Stimulated activated CD8-positive, alpha-beta memory T cell treated with anti-CD3 and anti-CD28 coated beads, Interleukin-12 subunit alpha, Interleukin-12 subunit beta, amount 100 ng/mL, for 4 hours (primary cell): ENCODE measurements around the gene SLC12A4.
"Not testable (repeated sequence)": the region's sequence is repeated elsewhere in the genome, so short reads cannot be mapped to it uniquely, and the experiment has no call there.

Experiments used
- DNase-seq: peaks from one replicate; pipeline ENCODE4 v3.0.0-alpha.2; 2020; ENCODE audit warnings: low read depth

Gene SLC12A4

DNA sequence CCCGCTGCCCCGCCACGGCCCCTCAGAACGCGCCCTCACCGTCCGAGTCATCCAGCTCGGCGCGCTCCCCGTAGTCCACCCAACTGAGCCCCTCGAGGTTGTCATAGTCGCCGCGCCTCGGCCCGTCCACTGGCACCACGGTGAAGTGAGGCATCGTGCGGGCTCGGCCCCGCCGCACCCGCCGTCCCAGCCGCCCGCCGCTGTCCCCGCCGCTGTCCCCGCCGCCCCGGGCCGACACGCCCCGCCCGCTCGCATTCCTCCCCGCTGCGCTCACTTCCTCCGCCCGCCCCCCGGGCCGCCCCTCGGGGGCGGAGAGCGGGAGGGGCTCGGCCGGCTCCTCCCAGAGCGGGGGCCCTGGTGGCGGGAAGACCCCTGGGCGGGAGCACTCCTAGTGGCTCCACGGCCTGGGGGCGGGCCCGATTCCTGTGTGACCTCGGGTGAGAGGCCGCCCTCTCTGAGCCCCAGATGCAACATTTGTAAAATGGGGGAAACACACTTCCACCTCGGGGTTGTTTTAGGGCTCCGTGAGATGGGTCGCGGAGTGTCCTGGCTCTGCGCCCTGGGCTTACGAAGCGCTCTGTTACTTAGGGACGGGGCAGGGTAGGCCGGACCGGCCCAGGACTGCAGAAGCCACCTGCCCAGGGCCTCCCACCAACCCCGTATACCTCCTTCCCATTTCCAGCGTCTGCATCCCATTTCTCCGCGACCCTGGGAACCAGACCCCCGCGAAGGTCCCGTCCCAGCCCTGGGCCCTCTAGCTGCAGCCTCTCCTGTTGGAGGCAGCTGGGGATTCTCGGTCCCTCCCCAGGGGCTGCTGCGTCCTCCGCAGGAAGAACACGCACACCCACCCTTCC lies at the start of gene SLC12A4:
SLC12A4 (minus strand) TSS at position 238 of the 854 bp plus-strand sequence; CDS start at position 154, 84 bp downstream.
- peak; percentile 76 for DNase-seq

DNA sequence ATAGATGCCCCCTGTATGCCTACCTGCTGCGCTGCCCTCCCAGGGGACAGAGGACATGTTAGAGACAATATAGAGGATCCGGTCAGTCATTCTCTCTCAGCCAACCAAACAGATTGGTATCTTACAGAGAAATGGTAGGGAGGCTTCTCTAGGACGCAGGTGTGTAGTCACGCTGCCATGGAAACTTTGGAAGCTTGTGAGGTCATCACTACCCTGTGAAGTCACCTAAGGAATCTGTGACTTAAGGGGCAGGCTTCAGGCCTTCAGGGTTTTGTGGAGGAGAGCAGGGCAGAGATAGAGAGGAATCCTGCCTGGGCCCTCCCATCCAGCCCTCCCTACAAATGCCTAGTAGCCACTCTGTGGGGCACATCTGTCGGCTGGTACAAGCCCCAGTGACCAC lies 47.2 kb upstream of the SLC12A4 start, which contains the start of gene DPEP2NB:
DPEP2NB (minus strand) TSS at position 231 of the 400 bp plus-strand sequence; CDS start at position 90, 141 bp downstream.
- no peak for DNase-seq

DNA sequence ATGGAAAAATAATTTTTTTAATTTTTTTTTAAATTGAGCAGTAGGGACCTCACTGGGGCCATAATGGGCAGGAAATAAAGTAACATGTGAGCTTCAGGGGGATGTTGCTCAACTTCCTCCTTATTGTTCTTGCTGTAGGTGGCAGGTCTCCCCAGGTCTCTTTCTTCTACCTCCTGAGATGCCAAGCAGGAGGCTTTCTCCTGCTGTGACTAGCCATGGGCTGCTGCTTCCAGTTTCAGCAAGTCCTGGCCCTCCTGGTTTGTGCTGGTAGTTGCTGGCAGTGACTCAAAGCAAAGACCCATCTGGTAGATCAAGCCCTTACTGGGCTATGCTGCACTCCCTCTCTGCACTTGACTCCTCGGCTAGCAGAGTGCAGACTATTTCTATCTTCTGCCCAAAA lies 45.0 kb upstream of the SLC12A4 start:
- DNase-seq = no peak

- not testable (repeated sequence) for DNase-seq
Measured at GRCh38 chr16:68009872-68010271, 41.4 kb upstream of the SLC12A4 start.

DNA sequence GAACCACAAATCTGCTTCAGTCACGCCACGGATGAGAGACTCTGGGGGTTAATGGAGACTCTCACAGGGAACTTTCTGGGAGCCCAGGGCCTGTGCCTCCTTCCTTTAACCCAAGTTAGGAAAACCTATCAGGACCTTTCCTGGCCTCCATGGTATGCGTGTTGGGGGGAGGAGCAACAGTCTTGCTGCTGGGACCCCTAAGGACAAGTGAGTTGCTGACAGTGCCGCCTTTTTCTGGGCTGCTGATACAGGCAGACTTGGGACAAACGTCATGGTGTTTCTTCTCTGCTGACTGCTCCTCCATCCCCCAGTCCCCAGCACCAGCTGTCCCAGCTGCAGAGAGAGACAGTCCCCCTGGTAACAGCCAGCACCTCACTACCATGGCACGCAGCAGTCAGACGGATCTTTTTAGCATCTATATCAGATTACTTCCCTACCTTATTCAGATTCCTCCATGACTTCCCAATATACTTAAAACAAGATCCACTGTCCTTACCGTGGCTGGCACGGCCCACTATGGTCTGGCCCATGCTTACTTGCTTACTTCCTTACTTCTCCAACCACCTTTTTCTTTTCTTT lies 40.8 kb upstream of the SLC12A4 start:
- no peak for DNase-seq

DNA sequence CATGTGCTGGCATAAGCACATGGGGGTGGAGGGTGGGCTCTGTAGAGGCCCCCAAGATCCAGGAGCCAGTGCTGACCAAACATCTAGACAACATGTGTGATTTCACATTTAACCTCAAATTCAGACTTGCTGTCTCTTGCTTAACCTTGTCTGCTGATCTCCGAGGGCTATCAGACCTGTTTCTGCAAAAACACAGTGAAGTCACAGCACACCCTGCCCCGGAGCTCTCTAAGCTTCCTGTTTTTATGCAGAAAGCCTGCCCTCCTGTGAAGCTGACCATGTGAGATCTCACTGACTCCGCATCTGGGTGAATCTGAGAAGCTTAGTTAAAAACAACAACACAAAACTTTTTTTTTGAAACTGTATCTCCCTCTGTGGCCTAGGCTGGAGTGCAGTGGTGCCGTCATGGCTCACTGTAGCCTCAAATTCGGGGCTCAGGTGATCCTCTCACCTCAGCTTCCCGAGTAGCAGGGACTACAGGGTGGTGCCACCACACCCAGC lies 37.4 kb upstream of the SLC12A4 start:
- DNase-seq = no peak

DNA sequence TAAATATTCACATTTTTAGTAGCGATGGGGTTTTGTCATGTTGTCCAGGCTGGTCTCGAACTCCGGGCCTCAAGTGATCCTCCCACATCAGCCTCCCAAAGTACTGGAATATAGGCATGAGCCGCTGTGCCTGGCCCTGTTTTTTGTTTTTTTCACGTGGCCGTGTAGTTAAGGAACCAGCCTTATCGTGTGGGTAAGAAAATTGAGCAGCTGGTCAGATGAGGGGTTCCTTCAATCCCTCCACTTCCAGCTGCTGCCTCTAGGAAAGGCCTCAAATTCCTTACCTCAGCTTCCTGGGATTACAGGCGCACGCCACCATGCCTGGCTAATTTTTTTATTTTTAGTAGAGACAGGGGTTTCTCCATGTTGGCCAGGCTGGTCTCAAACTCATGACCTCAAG lies 36.8 kb upstream of the SLC12A4 start:
- DNase-seq = no peak

DNA sequence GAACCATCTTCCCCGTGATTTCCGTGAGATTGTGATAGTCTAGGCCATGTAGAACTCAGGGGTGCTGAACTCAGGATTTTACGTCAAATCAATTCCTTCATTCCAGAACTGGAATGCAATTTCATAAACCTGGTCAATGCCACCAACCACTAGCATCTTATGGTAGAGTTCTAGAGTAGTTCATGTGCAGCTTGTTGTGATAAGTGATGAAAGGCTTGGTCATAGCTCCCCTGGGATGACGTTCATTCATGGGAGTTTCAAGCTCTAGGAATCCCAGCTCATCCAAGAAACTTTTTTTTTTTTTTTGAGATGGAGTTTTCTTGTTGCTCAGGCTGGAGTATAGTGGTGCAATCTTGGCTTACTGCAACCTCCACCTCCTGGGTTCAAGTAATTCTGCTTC lies 34.6 kb upstream of the SLC12A4 start:
- no peak for DNase-seq

DNA sequence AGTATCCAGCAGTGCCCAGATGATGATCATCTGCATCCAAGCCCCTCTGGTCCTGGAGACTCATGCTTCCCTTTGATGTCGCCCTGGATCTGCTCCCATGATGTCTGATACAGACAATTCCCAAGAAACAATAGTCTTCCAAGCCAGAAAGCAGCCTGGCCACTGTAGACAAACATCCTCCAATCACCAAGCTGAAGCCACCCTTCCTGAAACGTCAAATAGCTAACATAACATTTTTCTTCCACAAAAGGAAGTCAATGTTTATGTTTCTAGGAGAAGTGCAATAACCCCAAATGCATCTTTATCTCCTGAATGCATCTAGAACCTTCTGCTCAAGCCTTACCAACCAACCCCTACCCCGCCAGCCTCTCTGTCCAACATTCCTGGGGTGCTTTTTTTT lies 32.0 kb upstream of the SLC12A4 start:
- DNase-seq = no peak

GRCh38 chr16:67999985-68000384 lies 31.5 kb upstream of the SLC12A4 start:
- DNase-seq = no peak

GRCh38 chr16:67998779-67999688 lies 30.6 kb upstream of the SLC12A4 start, which contains the start of gene DPEP2:
Gene DPEP2 (minus strand): TSS chr16:67999484. CDS start chr16:67993212, 6,272 bp downstream.
- DNase-seq = not testable (repeated sequence)

DNA sequence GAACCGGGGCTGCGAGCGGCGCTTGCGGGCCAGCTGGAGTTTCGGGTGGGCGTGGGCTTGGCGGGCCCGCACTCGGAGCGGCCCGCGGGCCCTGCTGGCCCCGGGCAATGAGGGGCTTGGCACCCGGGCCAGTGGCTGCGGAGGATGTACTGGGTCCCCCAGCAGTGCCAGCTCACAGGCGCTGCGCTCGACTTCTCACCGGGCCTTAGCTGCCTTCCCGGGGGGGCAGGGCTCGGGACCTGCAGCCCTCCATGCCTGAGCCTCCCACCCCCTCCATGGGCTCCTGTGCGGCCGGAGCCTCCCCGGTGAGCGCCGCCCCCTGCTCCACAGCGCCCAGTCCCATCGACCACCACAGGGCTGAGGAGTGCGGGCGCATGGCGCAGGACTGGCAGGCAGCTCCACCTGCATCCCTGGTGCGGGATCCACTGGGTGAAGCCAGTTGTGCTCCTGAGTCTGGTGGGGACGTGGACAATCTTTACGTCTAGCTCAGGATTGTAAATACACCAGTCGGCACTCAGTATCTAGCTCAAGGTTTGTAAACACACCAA lies 29.9 kb upstream of the SLC12A4 start:
- not testable (repeated sequence) for DNase-seq

DNA sequence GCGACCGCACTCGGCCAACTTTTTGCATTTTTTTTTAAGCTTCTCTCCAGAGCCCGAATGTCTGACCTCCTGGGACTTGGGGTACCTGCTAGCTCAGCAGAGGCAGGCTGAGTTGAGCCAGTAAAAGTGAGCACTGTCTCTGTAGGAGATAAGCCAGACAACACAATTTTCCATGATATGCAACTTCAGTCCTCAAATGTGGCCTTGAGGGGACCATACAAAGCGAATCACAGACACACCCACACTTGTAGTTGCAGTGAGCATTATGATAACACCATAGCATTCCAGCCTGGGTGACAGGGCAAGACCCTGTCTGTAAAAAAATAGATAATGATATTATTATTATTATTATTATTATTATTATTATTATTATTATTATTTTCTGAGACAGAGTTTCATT lies 28.2 kb upstream of the SLC12A4 start:
- DNase-seq = no peak

DNA sequence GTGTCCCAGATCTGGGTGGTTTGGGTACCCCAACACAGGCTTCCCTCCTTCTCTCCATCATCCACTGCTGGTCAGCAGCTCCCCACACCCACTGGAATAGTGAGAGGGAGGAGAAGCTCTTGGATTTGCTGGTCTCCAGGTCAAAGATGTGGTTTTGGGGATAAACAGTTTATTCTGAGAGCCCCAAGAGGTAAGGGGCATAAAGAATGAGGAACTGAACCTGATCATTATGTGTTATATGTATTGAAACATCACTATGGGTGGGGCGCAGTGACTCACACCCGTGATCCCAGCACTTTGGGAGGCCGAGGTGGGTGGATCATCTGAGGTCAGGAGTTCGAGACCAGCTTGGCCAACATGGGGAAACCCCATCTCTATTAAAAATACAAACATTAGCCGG lies 27.0 kb upstream of the SLC12A4 start:
- no peak for DNase-seq

GRCh38 chr16:67994040-67994408 lies 25.6 kb upstream of the SLC12A4 start:
- DNase-seq = not testable (repeated sequence)

DNA sequence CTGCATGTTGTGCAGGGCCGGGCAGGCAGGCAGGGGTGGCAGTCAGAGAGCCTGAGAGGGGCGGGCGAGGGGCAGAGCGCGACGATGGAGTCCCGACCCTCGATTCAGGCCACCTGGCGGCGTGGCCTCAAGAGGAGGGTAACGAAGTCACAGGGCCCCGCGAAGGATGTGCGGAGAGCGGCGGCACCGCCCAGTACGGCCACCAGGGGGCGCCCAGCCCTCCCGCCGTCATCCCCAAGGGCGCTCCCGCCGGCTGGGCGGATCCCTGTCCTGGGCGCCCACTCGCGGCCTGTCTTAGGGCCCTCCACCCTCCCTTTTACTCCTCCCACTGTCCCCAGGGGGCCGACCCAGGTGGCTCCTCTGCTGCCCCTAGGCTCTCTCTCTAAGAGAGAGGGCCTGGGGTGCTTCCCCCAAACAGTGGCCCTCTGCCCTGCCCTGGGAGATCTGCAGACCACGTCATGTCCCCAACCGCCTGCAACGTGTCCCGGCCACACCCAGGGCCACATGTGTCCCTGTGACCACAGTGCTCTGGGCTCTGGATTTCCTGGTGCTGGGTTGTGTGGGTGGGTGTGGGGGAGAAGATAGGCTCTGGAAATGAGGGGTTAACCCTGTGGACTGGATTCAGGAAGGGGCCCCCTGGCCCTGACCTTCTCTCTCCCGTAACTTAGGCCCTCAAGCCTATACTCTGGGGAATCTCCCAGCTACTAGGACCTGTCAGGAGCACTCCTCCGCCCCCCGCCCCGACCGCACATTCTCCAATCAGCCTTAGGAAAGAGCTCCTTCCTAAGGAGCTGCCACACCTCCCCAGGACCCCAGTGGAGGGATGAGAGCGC lies 25.0 kb upstream of the SLC12A4 start:
- DNase-seq = peak; percentile 72

DNA sequence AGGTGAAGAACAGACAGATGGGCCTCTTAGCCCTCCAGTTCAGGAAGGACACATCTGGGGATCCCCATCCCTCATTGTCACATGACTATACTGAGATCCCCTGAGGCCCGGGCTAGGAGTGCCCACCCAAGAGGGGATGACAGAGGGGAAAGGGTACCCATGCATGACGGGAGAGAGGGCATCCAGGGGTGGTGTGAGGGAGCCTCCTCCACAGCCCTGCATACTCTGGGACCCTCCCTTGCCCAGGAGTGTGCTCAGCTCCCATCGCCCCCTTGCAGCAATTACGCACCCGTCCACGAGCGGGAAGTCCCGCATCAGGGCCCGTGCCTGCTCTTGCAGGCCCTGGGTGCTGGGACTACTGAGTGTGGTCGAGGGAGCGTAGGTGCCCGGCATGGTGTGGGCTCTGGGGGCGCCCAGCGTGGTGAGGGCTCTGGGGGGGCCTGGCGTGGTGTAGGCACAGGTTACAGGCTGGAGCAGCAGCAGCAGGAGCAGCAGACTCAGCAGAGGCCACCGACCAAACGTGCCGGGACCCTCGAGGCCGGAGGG lies 24.3 kb upstream of the SLC12A4 start:
- DNase-seq = no peak

- no peak for DNase-seq
Measured at GRCh38 chr16:67990018-67990386, 21.6 kb upstream of the SLC12A4 start.

DNA sequence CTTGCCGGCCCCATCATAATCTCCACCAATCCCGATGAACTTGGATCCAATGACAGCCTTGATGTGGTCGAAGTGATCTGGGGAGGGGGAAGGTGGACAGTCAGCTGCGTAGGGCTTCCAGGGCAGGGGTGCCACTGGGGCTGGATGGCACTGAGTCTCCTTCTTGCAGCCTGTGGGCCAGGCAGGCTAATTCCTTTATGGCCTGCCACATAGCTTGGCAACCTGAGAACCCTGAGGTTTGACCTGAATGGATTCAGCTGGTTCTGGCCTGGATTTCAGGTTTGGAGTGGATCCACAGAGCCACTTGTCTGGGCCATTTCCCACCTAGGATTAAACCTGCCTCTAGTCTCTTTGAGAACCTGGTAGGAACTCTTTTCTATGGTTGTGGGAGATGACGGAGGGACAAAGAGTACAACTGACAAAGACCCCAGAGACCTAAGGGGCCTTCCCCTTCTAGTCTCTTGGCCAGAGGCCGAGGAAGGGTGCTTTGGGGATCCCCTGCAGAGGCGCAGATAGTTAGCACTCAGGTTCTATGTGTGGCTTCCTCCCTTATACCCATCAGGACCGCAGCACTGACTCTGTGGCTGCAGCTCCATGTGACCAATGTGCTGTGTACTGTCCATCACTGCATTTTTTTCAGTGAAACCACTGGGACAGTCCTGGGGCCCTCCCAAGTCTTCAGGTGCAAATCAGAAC lies 21.0 kb upstream of the SLC12A4 start:
- DNase-seq = no peak

GRCh38 chr16:67988675-67989074 lies 20.2 kb upstream of the SLC12A4 start:
- DNase-seq = no peak
